Right renal cortex interstitium (tissue), 3 donors: ENCODE data around the gene DLX5. TPM values are rescaled to one million over a fixed set of nuclear protein-coding genes. Genes with fewer than 3 reads are reported as not detected.

Experiments
- DNase-seq, 3 donors: peaks; one replicate each; pipeline ENCODE4 v3.0.0-alpha.2; 2013; ENCODE audit warnings: low read depth in 3 of 3, low spot score in 2 of 3
- polyA plus RNA-seq, 3 donors: library from polyadenylated mRNA; unstranded; fragments of 120-200 nt; gene quantifications; one replicate each; pipeline ENCODE4 v1.2.1, GENCODE V29; 2013; ENCODE audit not compliant: insufficient read length in 3 of 3

DLX5 gene
- polyA plus RNA-seq, 3 donors = 0.08 to 0.15 TPM; not detected in 1

GRCh38 chr7:97018791-97019531, 5.7 kb downstream of the DLX5 start:
- no peak for DNase-seq

DNA sequence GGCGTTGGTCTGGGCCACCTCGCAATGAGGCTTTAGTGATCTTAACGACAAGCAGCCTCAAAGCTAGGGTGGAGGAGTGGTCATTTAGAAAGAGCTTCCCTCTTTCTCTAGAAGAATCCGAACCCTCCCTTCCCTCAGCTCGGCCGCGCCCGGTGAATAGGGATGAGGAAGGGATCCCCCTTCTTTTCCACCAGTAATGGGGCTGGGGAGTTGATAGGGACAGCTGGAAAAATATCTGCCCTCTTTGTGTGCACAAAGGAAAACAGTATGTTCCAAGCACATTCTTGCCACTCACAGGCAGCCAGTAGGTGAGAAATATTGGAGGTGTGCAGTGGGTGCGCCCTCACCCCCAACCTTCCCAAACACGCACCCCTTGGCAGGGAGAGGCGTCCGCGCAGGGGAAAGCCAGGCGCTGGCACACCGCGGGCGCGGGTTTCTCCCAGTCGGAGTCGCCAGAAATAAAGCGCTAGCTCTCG, 6.5 kb downstream of the DLX5 start:
- no peak for DNase-seq

DNA sequence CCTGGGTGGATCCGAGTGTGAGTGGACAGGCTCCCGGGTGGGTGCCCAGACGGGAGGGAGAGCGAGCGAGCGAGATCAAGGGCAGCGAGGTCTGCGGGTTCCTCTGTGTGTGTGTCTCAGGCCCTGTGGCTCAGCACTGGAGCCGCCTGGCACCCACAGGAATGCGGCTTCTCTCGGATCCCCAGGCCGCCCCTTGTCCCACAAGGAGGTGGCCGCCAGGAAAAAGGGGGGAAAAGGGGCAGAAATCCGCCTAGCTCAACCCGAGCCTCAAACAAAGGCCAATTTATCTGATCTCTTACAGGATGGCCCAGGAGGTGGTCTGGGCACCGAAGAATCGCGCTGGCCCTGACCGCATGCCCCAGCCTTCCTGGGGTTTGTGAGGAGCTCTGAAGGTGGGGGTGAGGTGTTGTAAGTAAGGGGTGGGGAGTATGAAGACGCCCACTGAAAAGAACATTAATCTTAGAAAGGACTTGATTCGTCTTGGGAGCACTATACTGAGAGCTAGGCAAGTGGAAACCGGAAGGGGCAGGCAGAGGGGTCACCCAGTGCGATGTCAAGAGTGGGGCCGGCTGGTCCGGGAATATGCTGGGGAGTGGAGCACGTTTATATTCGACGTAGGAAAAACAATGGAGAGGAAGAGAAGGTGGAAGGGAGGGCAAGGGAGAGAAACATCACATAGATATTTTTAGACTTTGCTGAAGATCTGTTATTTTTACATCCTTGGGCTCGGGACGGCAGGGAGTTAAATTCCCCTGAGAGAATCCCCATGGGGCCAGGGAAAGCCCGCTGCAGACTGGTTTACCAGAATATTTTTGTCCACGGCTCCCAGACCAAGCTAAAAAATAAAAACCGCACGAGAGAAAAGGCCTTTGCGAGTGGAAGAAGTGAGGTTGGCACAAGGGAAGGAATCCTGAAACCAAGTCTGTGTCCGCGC, 7.2 kb downstream of the DLX5 start:
- DNase-seq = no peak

DNA sequence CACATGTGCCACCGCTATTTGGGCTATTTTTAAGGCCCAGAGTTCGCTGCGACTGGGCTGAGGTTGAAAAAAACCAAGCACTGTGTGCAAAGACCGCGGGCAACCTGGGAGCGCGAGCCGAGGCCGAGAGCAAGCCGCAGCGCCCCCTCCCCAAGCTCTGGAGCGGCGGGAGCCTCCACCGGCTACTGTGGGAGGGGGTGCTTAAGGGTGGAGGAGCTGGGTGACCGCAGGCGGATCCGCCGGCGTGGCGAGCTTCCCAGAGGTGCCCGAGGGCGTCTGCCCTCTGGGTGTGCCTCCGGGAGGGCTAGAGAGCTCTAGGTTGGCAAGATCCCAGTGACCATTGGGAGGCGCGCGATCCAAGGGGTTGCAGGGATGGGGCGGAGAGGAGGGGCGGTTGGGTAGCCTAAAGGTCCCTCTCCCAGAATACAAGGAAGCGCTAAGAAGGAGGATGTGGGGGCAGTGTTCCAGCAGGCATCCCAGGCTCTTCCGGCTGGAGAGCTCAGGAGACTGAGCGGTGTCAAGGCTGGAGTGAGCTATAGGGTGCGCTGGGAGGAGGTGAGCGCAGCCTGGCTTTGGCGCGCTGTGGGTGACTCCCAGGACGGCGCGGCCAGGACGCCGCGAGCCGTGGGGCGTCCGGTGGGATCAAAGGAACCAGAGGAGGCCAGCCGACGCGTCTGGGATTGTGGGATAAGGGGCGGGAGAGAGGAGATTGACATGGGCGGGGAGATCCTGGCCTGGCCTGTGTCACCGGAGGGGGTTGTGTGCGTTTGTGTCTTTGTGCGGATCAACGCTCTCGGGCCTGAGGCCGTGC, 8.0 kb downstream of the DLX5 start:
- no peak for DNase-seq

DNA sequence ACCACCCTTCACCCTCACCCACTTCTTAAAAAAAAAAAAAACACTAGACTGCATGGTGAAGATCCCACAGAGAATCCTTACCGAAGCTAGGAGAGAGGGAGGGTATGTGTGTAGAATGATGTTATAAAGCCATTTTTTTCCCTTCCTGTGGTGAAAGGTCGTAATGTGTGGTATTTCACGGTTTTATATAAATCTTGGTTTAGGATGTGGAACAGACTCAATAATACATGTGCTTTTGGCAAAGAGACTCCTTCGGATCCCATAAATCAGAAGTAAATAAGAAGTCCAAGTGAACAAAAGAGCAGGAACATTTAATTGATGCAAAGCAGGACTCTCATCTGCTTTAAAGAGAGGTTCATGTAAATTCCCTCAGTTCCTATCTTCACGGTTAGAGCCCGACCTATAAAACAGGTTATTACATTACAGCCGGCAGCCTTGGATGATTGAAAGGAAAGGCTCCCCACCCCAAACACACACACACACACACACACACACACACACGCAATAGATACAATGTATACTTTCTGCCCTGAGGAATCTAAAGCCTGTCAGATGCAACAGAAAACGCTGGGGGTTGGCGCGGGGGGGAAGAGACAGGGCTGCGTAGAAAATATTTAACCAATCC, 8.8 kb downstream of the DLX5 start:
- no peak for DNase-seq

DNA sequence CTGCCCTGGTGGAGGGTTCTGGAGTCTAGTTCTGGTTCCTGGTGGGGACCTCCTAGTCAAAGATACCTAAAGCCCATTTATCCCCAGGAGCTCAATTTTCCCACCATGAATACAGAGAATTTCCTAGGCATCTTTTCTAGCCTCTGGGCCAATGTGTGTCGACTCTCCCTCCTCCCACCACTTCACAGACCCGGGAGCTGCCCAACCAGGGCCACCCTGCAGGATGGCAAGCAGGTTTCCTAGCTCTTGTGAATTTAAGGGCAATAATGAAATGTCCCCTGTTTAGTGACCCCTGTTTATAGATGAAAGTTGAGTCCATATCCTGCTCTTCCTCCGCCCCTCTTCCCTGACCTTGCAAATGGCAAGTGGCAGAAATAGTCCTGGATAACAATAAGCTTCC, 9.4 kb downstream of the DLX5 start:
- DNase-seq = no peak

DNA sequence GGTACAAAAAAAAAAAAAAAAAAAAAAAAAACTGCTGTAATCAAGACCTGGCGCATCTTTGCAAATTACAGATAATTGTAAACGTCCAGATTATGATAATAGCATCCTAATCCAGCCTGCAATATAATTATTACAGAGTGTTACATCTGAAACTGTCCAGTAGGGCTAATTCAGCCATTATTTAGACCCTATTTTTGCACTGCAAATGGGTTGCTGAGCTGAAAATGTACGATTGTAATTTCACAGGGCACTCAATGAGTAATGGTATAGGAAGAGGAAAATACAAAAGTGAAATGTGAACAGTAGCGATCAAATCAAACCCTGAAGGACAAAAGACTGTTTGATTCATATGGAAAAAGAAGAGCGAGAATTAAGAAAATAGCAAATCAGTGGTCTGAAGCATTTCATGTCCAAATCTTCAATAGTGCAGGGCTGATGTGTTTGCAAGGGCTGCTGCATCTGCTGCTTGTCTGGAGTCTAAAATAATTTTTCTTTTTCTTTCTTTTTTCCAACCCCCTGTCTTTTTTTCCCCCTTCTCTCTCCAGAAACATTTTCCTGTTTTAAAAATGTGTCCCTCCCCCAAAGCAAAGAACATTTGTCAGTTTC, 10.4 kb downstream of the DLX5 start:
- no peak for DNase-seq

DNA sequence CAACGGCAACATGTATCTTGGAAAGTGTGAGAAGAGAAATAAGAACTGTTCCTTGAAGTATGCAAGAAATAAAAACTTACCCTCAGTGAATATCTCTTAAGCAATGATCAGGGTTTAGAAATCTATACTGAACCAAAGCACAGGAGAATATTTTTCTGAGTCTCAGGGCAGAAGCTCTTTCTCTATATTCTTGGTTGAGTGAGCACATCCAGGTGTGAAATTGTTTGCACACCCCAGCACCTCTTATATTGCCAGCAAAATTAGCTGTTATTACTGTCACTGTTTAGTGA, 10.8 kb downstream of the DLX5 start:
- no peak for DNase-seq

- no peak for DNase-seq
Measured at GRCh38 chr7:97013134-97013844, 11.3 kb downstream of the DLX5 start.

- no peak for DNase-seq
Measured at GRCh38 chr7:97012365-97013133, 12.1 kb downstream of the DLX5 start.

- DNase-seq = no peak
Measured at GRCh38 chr7:97011536-97012364, 12.9 kb downstream of the DLX5 start.

DNA sequence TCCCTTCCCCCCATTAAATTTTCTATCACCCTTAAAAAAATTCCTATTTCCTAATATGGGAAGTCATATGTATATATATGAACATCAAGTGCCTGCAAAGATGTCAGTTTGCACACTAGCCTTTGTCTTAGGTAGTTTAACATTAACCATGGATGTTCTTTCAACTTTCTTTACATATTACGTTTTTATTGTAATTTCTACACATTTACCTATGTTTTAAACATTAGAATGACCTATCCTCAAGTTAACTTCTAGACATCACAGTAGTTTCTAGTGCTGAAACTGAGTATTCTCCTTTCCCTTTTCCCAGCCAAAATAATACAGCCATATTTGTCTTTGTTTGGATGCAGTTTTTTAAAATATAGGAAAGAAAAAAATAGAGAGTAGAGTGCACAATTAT, 13.5 kb downstream of the DLX5 start:
- DNase-seq = no peak

- DNase-seq = no peak
Measured at GRCh38 chr7:97009753-97010732, 14.6 kb downstream of the DLX5 start.

GRCh38 chr7:97008275-97008917, 16.2 kb downstream of the DLX5 start:
- no peak for DNase-seq

DNA sequence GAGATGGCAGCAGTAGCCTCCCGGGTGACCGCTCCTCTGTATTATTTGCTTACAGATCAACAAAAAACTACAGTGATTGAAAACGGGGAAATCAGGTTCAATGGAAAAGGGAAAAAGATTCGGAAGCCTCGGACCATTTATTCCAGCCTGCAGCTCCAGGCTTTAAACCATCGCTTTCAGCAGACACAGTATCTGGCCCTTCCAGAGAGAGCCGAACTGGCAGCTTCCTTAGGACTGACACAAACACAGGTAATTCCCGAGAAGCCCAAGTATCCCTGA, 17.1 kb downstream of the DLX5 start:
- DNase-seq = no peak

- DNase-seq = no peak
Measured at GRCh38 chr7:97006816-97007582, 17.6 kb downstream of the DLX5 start.
